Vagina (tissue), 2 donors: ENCODE results near the gene CDH9.

Experiments used
- POLR2A ChIP-seq, 2 donors: fragments of 450-650 bp; IDR thresholded peaks; one replicate each; pipeline ENCODE4 v1.6.1; 2017; ENCODE audit warnings: antibody characterized with exemption in 2 of 2, mild to moderate bottlenecking in 2 of 2, moderate library complexity in 2 of 2
- POLR2AphosphoS5 ChIP-seq, 2 donors: sonication (generic); formaldehyde crosslinking; IDR thresholded peaks; one replicate each; pipeline ENCODE4 v1.9.0; 2017; ENCODE audit warnings: antibody characterized with exemption in 2 of 2, mild to moderate bottlenecking in 2 of 2, low read depth in 1 of 2; ENCODE audit not compliant: insufficient read depth in 1 of 2

- no peak for TF ChIP-seq POLR2A (IDR thresholded peaks at IDR 0.05)
- no peak for TF ChIP-seq POLR2AphosphoS5 (IDR thresholded peaks at IDR 0.05; ENCODE audit: insufficient read depth in 1 of 2, low read depth in 1 of 2)
Observed at GRCh38 chr5:26959290-26959689, 79.1 kb downstream of the CDH9 start.
